LoVo (cell line): ENCODE measurements around the gene GCNT2.
A peak's percentile ranks its signal among the peaks of the same experiment; 100 is the strongest.
"Not testable (repeated sequence)": the region's sequence is repeated elsewhere in the genome, so short reads cannot be mapped to it uniquely, and the experiment has no call there.

ENCODE experiments used
- DNase-seq: peaks from one replicate; pipeline ENCODE4 v3.0.0-alpha.2; 2016; ENCODE audit warnings: low spot score

Gene GCNT2

DNA sequence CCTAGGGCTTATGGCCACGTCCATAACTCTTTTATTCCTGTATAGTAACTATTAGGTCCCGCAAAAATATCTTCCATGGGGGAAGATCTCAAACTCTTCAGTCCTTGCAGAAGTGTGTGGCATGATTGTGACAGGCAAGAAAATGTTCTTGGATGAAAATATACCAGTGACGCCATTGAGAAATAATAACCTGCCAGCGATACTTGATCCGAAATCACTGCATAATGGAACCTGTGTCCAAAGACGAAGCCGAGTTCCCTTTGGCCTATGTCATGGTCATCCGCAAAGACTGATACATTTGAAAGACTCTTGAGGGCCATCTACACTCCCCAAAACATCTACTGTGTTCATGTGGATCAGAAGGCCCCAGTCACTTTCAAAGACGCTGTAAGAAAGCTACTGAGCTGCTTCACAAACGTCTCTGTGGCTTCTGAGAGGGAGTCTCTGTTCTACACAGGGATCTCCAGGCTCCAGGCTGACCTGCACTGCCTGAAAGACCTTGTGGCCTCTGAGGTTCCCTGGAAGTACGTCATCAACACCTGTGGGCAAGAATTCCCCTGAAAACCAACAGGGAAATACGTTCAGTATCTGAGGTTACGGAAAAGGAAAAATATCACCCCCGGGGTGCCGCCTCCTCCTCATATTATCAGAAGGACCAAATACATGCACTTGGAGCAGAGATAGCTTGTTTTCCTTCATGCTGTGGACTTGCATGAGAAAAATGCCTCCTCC, 6.9 kb upstream of the GCNT2 start:
- DNase-seq = no peak

DNA sequence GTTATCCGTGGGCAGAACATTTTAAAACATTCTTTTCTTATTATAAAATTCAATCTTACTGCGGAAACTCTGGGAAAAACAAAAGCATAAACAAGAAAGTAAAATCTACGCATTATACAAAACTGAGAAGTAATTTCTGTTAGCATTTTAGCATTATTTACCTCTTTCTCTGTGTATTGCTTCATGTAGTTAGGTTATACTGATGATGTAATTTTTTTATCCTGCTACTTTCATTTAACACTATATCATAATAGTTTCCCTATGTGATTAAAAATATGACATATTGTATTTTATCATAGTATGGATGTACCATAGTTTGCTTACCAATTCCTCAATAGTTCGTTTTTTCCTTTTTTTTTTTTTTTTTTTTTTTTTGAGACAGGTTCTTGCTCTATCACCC, 4.2 kb upstream of the GCNT2 start:
- DNase-seq = no peak

DNA sequence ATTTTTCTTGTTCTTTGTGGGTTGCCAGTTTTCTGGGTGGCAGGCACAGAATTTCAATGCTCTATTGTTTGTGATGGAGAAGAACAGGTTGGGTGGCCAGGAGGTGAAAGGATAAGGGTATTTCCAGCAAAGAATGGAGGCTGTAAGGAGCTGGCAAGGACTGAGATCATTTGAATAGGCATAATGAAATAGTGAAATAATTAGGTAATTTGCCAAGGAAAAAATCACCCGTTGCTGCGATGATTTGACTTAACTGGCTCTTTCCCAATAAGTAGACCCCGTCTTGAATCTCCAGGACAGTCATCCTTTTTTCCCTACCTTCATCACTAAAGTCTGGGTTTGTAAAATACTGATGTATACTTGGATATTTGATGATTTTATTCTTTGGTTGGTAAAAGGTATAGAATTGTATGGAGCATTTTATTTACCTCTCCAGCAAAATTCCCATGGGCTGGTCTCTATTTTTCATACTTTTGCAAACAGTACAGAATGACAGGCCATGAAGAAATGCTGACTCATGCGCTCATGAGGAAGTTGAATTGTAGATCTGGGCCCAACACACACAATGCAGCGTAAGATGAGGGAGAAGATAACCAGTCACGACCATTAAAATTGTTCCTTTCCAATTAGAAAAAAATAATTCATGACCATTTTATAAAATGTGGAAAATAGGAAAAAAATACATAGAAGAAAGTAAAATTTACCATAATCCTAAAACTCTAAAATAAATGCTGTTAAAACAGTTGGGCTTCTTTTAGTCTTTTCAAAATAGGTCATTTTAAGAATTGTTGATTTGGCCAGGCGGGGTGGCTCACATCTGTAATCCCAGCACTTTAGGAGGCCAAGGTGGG, 2.4 kb upstream of the GCNT2 start:
- peak; percentile 20 for DNase-seq

DNA sequence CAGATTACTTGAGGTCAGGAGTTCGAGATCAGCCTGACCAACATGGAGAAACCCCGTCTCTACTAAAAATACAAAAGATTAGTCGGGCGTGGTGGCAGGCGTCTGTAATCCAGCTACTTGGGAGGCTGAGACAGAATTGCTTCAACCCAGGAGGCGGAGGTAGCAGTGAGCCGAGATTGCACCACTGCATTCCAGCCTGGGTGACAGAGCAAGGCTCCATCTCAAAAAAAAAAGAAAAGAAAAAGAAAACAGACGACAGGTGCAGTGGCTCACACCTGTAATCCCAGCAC, 1.8 kb upstream of the GCNT2 start:
- DNase-seq = not testable (repeated sequence)

DNA sequence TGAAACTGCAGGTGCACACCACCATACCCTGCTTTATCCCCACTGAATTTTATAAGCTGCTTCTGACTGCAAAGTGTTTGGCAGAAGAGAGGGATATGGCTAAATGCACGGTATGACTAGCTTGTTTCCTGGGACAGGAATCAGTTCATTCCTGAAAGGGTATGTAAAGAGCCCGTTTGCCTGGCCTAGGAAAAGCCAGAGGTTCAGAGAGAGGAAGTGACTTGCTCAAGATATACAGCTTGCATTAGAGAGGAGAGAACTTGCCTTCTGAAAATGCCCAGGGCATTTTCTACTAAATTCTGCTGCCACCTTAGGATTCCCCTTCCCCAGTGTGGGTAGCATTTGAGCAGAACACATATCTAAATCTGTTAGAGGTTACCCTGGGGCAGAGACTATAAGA, 683 bp upstream of the GCNT2 start:
- DNase-seq = no peak

DNA sequence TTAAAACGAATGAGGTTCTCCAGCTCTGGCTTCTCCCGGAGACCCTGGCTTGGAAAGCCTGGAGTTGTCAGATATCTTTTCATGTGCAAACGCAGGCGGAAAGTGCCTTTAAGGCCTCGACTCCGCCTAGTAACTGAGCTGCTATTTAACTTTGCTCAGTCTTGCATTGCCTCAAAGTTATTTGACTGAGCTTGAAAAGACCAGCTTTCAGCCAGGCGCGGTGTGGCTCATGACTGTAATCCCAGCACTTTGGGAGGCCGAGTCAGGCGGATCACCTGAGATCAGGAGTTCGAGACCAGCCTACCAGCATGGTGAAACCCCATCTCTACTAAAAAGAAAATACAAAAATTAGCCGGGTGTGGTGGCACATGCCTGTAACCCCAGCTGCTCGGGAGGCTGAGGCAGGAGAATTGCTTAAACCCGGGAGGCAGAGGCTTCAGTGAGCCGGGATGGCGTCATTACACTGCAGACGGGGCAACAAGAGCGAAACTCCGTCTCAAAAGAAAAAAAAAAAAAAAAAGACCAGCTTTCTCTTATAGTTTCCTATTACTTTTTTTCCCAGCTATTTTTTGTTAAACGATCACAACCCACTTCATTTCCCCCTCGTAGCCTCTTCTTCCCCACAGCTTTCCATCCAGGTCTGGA, 1.9 kb downstream of the GCNT2 start:
- no peak for DNase-seq

DNA sequence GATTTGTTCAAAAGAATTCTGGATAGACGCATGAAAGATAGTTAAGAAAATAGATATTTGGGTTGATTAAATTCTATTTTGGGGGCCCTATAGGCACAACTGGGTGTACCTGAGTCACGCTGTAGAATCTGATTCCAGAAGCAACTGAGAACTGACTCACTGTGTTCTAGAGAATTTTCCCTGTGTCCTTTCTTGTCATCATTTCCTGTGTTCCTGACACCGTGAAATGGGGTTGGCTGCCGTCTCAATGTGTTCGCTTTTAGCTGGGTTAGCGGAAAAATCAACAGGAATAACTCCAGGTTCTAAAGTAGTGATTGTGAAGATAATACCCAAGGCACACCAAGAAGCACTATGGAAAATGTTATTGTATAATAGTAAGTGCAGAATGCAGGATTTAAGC, 5.0 kb downstream of the GCNT2 start:
- DNase-seq = no peak

DNA sequence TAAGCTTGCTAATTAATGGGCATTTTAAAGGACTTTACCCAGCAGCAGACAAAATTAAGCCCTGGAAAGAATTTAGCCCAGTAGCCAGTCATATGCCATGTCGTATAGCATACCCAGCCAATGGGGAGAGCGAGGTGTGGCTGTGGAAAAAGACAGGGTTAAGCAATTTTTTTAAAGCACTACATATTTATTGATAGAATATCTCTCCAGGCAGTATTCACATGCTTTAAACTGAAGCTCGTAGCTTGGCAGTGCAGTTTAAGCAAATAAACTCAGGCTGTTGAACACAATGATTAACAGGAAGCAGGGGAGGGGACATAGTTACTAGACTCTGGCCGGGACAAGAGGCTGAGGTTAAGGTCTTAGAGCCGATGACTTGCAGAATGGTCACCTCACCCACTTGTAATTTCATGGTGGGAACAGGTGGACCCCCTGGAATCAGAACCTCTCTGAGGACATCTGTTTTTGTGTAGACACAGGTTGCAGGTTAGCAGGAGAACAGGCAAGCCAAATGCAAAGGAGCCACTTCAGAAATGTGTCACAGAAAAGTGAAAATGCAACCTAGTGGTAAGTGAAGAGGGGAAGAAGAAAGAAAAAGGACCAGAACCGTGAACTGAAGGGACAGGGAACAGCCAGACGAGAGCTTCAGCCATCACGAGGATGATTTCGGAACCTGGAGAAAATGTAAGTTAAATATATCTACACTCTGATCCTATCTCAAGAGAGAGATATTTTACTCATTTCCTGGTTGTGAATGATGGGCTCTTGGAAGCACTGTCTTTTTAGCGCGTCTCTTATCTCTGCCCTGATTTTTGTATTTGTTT, 7.2 kb downstream of the GCNT2 start:
- DNase-seq = no peak

DNA sequence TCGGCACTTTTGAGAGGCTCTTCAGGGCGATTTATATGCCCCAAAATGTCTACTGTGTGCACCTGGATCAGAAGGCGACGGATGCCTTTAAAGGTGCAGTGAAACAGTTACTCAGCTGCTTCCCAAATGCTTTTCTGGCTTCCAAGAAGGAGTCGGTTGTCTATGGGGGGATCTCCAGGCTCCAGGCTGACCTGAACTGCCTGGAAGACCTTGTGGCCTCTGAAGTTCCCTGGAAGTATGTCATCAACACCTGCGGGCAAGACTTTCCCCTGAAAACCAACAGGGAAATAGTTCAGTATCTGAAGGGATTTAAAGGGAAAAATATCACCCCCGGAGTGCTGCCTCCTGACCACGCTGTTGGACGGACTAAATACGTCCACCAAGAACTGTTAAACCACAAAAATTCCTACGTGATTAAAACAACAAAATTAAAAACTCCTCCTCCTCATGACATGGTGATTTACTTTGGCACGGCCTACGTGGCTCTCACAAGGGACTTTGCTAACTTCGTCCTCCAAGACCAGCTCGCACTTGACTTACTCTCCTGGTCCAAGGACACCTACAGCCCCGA, 8.2 kb downstream of the GCNT2 start:
- DNase-seq = no peak

DNA sequence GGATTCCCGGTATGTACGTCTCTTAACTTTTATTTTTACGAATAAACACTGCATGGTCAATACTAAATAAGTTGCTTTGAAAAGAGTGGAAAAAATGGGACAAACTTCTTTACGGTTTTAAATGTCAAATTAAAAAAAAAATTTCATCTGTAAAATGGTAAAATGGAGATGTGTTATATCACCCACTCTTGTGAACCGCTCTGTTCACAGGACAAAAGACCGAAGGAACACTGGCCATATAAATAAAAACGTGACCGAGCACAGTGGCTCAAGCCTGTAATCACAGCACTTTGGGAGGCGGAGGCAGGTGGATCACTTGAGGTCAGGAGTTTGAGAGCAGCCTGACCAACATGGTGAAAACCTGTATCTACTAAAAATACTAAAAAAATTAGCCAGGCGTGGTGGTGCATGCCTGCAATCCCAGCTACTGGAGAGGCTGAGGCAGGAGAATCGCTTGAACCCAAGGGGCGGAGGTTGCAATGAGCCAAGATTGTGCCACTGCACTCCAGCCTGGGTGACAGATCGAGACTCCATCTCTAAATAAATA, 8.8 kb downstream of the GCNT2 start:
- DNase-seq = not testable (repeated sequence)

DNA sequence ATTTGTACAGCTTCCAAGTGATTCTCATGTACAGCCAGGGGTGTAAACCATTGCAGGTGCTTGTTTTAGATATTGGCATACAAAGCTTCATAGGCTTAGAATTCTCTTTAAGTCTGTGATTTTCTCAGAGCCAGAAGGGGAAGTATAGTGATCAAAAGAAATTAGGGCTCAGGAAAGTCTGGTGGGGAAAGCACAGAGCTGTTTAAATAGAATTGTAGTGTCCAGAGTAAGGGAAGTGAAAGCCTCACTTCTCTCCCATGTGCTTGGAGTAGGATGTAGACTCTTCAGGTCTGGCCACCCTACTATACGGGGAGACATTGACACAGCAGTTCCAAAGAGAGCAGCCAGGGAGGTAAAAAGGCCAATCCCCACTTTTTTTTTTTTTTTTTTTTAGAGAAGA, 10.4 kb downstream of the GCNT2 start:
- no peak for DNase-seq

DNA sequence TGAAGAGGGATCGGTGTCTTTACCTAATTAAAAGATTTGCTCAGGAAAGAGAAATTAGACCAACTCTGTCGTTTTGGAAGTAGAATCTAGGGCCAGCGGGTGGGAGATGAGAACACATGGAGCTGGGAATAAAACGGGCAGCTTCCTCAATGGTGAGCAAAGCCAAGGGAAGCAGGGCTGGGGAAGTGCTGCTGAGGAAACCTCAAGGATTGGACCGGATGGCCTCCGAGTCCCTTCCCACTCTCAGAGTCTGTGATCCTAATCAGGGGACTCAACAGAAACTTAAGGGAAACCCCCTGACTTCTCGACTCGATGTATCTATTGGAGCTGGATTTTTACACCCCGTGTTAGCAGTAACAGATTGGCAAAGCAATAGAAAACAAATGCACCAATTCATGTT, 10.8 kb downstream of the GCNT2 start:
- no peak for DNase-seq

DNA sequence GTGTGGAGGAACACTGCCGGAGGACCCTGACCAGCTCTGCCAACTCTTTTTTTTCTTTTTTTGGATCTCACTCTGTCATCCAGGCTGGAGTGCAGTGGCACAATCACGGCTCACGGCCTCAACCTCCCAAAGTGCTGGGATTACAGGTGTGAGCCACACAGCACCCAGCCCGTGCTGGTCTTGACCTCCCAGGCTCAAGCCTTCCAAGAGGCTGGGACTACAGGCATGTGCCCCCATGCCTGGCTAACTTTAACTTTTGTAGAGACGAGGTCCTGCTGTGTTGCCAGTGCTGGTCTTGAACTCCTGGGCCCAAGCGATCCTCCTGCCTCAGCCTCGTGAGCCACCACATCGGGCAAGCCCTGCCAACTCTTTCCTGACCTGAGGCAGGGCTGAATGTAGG, 11.2 kb downstream of the GCNT2 start:
- no peak for DNase-seq

DNA sequence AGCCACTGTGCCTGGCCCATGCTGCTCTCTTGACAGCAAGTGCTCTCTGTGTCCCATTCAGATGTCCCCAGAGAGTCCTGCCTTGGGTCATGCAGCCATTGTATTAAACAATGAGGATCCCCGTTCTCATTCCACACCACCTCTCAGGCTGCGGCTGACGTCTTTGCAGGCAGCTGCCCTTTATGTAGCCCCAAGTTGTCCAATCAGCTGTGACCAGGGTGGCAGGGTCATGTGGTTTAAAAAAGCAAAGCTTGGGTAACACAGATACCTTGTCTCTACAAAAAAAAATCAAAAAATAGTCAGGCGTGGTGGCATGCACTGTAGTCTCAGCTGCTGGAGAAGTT, 13.2 kb downstream of the GCNT2 start:
- DNase-seq = no peak

DNA sequence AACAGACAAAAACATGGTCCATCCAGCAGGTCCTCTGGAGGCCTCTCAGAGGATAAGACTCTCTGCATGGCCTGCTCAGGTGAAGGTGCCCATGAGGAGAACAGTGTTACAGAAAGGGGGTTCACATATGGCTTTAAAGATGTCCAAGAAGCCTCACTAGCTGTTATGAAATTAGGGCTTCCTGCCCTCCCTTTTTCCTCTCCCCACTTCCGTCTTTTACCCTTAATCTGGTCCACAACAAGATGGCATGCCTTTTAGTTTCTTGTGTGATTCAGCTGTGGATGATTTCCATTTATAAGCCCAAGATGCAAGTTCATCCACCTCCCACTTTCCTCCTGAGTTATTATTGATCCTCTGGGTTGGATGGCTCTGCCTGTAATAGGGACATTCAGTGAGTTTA, 14.0 kb downstream of the GCNT2 start:
- DNase-seq = no peak

DNA sequence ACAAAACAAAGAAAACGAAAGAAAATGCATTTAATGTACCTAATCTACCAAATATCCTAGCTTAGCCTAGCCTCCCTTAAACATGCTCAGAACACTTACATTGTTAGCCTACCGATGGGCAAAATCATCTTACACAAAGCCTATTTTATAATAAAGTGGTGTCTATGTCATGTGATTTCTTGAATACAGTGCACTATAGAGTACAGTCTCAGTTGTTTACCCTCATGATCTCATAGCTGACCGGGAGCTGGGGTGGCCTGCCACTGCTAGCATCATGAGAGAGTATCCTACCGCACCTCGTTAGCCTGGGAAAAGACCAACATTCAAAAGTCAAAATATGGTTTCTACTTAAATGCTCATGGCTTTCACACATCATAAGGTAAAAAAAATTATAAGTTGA, 16.6 kb downstream of the GCNT2 start:
- DNase-seq = no peak

DNA sequence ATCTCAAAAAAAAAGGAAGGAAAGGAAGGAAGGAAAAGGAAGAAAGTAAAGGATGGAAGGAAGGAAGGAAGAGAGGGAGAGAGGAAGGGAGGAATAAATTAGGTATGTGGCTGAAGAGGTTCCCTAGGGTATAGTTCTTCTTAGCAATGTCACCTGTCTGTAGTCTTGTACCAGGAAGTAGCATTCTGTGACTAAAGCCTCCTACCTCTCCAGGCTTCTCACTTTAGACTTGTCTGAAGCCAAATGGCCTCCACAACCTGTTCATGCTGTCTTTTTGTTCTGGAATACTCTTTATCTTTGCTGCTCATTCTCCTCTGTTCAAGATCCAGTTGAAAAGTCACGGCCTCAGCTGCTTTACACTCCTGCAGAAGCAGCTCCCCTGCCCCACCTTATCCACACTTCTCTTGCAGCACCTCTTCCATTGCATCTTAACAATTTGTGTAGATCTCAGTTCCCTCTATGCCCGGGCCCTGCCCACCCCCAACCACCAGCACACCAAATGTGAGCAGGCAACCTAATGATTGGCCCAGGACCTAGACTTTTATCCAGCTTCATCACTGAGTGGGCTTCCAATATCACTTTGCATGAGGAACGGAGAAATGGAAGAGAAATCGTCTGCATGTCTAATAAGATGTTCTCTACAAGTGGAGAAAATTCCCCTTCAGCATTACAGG, 19.1 kb downstream of the GCNT2 start:
- DNase-seq = no peak

DNA sequence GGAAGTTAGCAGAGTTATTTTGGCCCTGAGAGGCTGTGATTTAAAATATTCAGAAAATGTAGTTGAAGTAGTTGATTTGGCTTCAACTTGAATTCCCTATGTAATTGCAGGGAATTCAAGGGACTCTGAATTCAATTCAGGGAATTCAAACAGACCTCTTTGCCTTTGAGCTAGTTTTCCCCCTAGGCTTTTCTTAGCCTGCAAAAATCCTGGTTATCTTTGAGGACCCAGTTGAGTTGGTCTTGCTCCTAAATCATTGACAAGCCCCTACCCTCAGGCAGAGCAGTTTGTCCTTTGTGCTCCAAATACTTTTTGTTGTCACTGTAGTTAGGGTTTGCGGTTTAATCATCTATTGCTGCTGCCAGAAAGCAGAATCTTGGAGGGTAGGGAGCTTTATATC, 20.4 kb downstream of the GCNT2 start:
- no peak for DNase-seq

DNA sequence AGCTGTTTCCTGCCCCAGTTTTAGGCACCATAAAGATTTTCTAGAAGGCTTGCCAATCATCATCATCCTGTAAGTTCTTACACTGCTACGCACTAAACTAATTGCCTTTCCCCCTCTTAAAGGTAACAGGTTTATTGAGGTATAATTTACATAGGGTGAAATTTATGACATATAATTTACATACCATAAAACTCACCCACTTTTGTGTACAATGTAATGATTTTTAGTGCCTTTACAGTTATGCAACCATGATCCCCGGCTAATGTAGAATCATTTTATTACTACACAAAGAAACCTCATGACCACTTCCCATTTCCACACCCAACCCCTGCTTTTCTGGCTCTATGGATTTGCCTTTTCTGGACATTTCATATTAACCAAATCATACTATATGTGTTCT, 21.1 kb downstream of the GCNT2 start:
- DNase-seq = no peak

DNA sequence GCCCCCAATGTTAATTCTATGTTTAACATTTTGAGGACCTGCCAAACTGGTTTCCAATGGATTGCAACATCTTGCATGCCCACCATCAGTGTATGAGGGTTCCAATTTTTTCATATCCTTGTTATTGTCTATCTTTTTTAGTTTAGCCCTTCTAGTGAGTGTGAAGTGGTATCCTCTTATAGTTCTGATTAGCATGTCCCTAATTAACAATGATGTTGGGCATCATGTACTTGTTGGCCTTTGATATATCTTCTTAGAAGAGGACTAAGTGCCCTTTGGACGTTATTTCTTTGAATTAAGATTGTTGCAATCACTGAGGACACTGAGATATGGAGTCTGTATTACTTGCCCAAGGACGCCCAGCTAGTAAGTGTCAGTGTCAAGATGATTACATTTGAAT, 22.3 kb downstream of the GCNT2 start:
- DNase-seq = no peak

DNA sequence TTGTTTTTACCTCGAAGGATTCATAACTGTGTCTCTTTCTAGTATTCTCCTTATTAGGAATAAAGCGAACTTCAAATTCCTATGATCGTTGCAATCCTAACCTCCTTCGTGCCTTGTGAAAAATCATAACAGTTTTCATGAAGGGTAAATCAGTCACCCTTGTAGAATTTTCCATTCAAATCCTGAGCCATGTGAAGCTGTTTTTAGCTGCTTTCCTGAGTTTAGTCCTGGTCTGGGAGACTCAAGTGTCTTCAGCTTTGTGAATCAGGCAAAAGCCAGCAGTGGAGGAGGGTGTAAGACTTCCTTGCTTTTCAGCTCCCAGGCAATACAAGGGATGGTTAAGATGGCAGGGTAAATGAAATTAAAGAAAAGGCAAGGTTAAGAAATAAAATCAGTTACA, 24.3 kb downstream of the GCNT2 start:
- no peak for DNase-seq
